ENCODE measurements around the gene FAM227A.

The FAM227A gene

GRCh38 chr22:38572065-38572464 lies 84.1 kb downstream of the FAM227A start:
- H3K9me3 ChIP-seq (ENCODE audit: control insufficient read depth, insufficient read depth, low read depth, low read length): no peaks in the 10 kb centered on the region

More at GRCh38 chr22:38572065-38572464, 84.1 kb downstream of the FAM227A start:
- H3K36me3 ChIP-seq (ENCODE audit: control insufficient read depth in 2 of 2, insufficient read depth in 1 of 2, low read length in 2 of 2): no peaks in the 10 kb centered on the region
- TF ChIP-seq ZNF362 (tag by site-specific recombination; IDR thresholded peaks at IDR 0.05) (peak; percentile 67), ZNF449 (tag by site-specific recombination; IDR thresholded peaks at IDR 0.05) (peak; percentile 78; the same call in 1 of the 2 replicates), PRDM10 (tag by site-specific recombination; IDR thresholded peaks at IDR 0.05) (peak; percentile 41; the same call in 1 of the 2 replicates), PATZ1 (tag by site-specific recombination; IDR thresholded peaks at IDR 0.05) (no peak), ZBTB11 (tag by site-specific recombination; conservative IDR thresholded peaks at IDR 0.05; ENCODE audit: low read depth) (no peak), ZNF654 (tag by site-specific recombination; IDR thresholded peaks at IDR 0.05; ENCODE audit: low read depth) (peak; percentile 61), ZNF660 (tag by site-specific recombination; IDR thresholded peaks at IDR 0.05) (peak; percentile 54; the same call in 1 of the 2 replicates), ZNF692 (tag by site-specific recombination; IDR thresholded peaks at IDR 0.05) (no peak), ZNF837 (tag by site-specific recombination; IDR thresholded peaks at IDR 0.05) (no peak)
- ChIA-PET CTCF (interaction anchor here (0.6 to 5.9 kb wide), 32 partner anchors 8 to 535 kb away, joined by 3 to 74 read pairs (median 4); no protein-coding TSS in a partner anchor), POLR2A (interaction anchor here (1.0 to 1.2 kb wide), 3 partner anchors 71 to 254 kb away, joined by 3 to 6 read pairs (median 3); no protein-coding TSS in a partner anchor)
- no peak overlapping the region for H3K27ac ChIP-seq (ENCODE audit: extremely low read depth, low read depth, low read length)
- peaks cover 14% of the 10 kb centered on the region for H3K4me1 ChIP-seq (ENCODE audit: control insufficient read depth, insufficient read depth, low read length)
- no peak overlapping the region for H3K4me3 ChIP-seq (ENCODE audit: low read depth, low read length)

All from HEK293 (cell line).